ENCODE results near the gene KIAA1191.

The KIAA1191 gene

DNA sequence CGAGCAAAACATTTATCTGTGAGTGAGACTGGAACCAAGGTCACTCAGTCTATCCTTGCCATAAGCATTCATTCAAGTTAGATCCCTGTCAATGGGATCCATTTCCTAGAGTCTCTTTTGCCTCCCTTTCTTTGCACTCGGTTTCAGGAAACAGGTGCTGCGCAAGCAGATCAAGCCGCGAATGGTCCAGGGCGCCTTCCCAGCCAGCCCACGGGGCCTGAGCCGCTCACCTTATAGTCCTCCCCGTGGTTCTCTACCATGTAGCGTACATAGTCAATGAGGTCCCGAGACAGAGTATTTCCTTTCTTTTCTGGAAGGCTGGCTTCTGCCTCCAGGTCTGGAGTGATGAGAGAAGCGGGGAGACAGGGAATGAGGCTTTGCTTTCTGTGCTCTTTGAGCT lies 23.4 kb upstream of the KIAA1191 start:
- no peak overlapping the region for H4K91ac ChIP-seq (ENCODE audit: low read depth, low read length, poor library complexity)
- no CpG with 5 or more reads among the region's 12 CpGs for WGBS, 2 donors (ENCODE audit: extremely low coverage in 2 of 2, insufficient read length in 2 of 2, insufficient replicate concordance in 1 of 2)
- H3K4ac ChIP-seq (ENCODE audit: low read length) = no peak overlapping the region
- no peak overlapping the region for H2AFZ ChIP-seq (ENCODE audit: low read length)
- H3K4me2 ChIP-seq (ENCODE audit: insufficient read depth, low read length, poor library complexity, severe bottlenecking) = no peak overlapping the region
- no peaks in the 10 kb centered on the region for H3K9me3 ChIP-seq (replicated peaks in 1 of 2; ENCODE audit: control insufficient read depth in 2 of 2, insufficient read depth in 1 of 2, low read depth in 1 of 2, low read length in 2 of 2)
- H4K8ac ChIP-seq (ENCODE audit: low read depth, low read length) = no peak overlapping the region
- no peak overlapping the region for H3K9ac ChIP-seq (ENCODE audit: low read depth, low read length, poor library complexity)
- H3K18ac ChIP-seq (ENCODE audit: low read length) = no peak overlapping the region
- H2BK5ac ChIP-seq (ENCODE audit: low read length) = no peak overlapping the region
- no peak overlapping the region for H3K23ac ChIP-seq (ENCODE audit: low read depth, low read length, poor library complexity)
- peaks cover 19 to 63% of the 10 kb centered on the region in 2 donors for H3K36me3 ChIP-seq (replicated peaks in 1 of 2; ENCODE audit: control insufficient read depth in 2 of 2, insufficient read depth in 2 of 2, low read length in 2 of 2)
- no peak overlapping the region for H3K4me3 ChIP-seq (ENCODE audit: low read length in 2 of 2)
- H2BK15ac ChIP-seq (ENCODE audit: low read length) = no peak overlapping the region
- no peak overlapping the region for H3K27ac ChIP-seq (replicated peaks; ENCODE audit: low read length)
- no peak overlapping the region for H3K14ac ChIP-seq (ENCODE audit: low read length)
- no peak overlapping the region for H2BK12ac ChIP-seq (ENCODE audit: low read length)
- peaks cover 1 to 10% of the 10 kb centered on the region in 2 donors for H3K4me1 ChIP-seq (ENCODE audit: control insufficient read depth in 2 of 2, insufficient read depth in 1 of 2, low read depth in 1 of 2, low read length in 2 of 2)
- no peak overlapping the region for H2BK120ac ChIP-seq (ENCODE audit: low read depth, low read length)
- H2AK5ac ChIP-seq (ENCODE audit: low read depth, low read length) = no peak overlapping the region
- DNase-seq (ENCODE audit: low spot score) = no peak
- peaks cover 3% of the 10 kb centered on the region for H3K79me1 ChIP-seq (ENCODE audit: low read depth, low read length)
- H3K27me3 ChIP-seq (ENCODE audit: control insufficient read depth in 3 of 3, insufficient read depth in 3 of 3, low read depth in 1 of 3, low read length in 3 of 3) = no peaks in the 10 kb centered on the region

DNA sequence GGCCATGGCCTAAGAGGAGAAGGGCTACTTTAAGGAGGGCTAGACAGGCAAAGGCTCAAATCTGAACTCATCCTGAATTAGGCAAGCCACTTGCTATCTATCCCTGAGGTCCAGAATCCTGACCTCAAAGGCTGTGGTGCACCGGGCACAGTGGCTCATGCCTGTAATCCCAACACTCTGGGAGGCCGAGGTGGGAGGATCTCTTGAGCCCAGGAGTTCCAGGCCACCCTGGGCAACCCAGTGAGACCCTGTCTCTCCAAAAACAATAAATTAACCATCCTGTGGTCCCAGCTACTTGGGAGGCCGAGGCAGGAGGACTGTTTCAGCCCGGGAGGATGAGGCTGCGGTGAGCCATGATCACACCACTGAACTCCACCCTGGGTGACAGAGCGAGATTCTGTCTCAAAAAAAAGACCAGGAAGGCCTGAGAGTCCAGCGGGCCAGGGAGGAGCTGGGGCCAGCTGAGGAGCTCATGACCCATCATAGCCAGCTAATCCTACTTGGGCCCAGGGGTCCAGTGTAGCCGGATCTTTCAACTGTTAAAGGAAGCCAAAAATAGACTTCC lies 22.9 kb upstream of the KIAA1191 start:
- Histone ChIP-seq H3K18ac (ENCODE audit: low read length) (no peak overlapping the region), H2BK15ac (ENCODE audit: low read length) (no peak overlapping the region), H3K27me3 (ENCODE audit: control insufficient read depth in 3 of 3, insufficient read depth in 3 of 3, low read depth in 1 of 3, low read length in 3 of 3) (no peaks in the 10 kb centered on the region), H3K23ac (ENCODE audit: low read depth, low read length, poor library complexity) (no peak overlapping the region), H3K36me3 (replicated peaks in 1 of 2; ENCODE audit: control insufficient read depth in 2 of 2, insufficient read depth in 2 of 2, low read length in 2 of 2) (peaks cover 19 to 63% of the 10 kb centered on the region in 2 donors), H4K8ac (ENCODE audit: low read depth, low read length) (no peak overlapping the region), H2BK12ac (ENCODE audit: low read length) (no peak overlapping the region), H3K9ac (ENCODE audit: low read depth, low read length, poor library complexity) (no peak overlapping the region), H2BK5ac (ENCODE audit: low read length) (no peak overlapping the region), H3K4me3 (ENCODE audit: low read length in 2 of 2) (no peak overlapping the region), H4K91ac (ENCODE audit: low read depth, low read length, poor library complexity) (no peak overlapping the region), H3K27ac (replicated peaks; ENCODE audit: low read length) (no peak overlapping the region), H3K79me1 (ENCODE audit: low read depth, low read length) (peaks cover 3% of the 10 kb centered on the region), H3K4me1 (ENCODE audit: control insufficient read depth in 2 of 2, insufficient read depth in 1 of 2, low read depth in 1 of 2, low read length in 2 of 2) (peaks cover 1 to 6% of the 10 kb centered on the region in 2 donors), H2AK5ac (ENCODE audit: low read depth, low read length) (no peak overlapping the region), H2BK120ac (ENCODE audit: low read depth, low read length) (no peak overlapping the region), H3K9me3 (replicated peaks in 1 of 2; ENCODE audit: control insufficient read depth in 2 of 2, insufficient read depth in 1 of 2, low read depth in 1 of 2, low read length in 2 of 2) (no peaks in the 10 kb centered on the region), H3K4me2 (ENCODE audit: insufficient read depth, low read length, poor library complexity, severe bottlenecking) (no peak overlapping the region), H2AFZ (ENCODE audit: low read length) (no peak overlapping the region), H3K14ac (ENCODE audit: low read length) (no peak overlapping the region), H3K4ac (ENCODE audit: low read length) (no peak overlapping the region)
- WGBS, 2 donors (ENCODE audit: extremely low coverage in 2 of 2, insufficient read length in 2 of 2, insufficient replicate concordance in 1 of 2) = no CpG with 5 or more reads among the region's 8 CpGs
- DNase-seq (ENCODE audit: low spot score) = no peak

- Histone ChIP-seq H3K14ac (ENCODE audit: low read length) (no peak overlapping the region), H3K4me2 (ENCODE audit: insufficient read depth, low read length, poor library complexity, severe bottlenecking) (no peak overlapping the region), H3K9ac (ENCODE audit: low read depth, low read length, poor library complexity) (no peak overlapping the region), H3K18ac (ENCODE audit: low read length) (no peak overlapping the region), H3K27me3 (ENCODE audit: control insufficient read depth in 3 of 3, insufficient read depth in 3 of 3, low read depth in 1 of 3, low read length in 3 of 3) (no peaks in the 10 kb centered on the region), H3K79me1 (ENCODE audit: low read depth, low read length) (peaks cover 3% of the 10 kb centered on the region), H2BK15ac (ENCODE audit: low read length) (no peak overlapping the region), H3K9me3 (replicated peaks in 1 of 2; ENCODE audit: control insufficient read depth in 2 of 2, insufficient read depth in 1 of 2, low read depth in 1 of 2, low read length in 2 of 2) (no peaks in the 10 kb centered on the region), H2BK5ac (ENCODE audit: low read length) (no peak overlapping the region), H2BK120ac (ENCODE audit: low read depth, low read length) (no peak overlapping the region), H4K91ac (ENCODE audit: low read depth, low read length, poor library complexity) (no peak overlapping the region), H3K27ac (replicated peaks; ENCODE audit: low read length) (no peak overlapping the region), H3K4ac (ENCODE audit: low read length) (no peak overlapping the region), H2BK12ac (ENCODE audit: low read length) (no peak overlapping the region), H3K36me3 (replicated peaks in 1 of 2; ENCODE audit: control insufficient read depth in 2 of 2, insufficient read depth in 2 of 2, low read length in 2 of 2) (peaks cover 19 to 63% of the 10 kb centered on the region in 2 donors), H3K4me1 (ENCODE audit: control insufficient read depth in 2 of 2, insufficient read depth in 1 of 2, low read depth in 1 of 2, low read length in 2 of 2) (peaks cover 1 to 6% of the 10 kb centered on the region in 2 donors), H4K8ac (ENCODE audit: low read depth, low read length) (no peak overlapping the region), H2AK5ac (ENCODE audit: low read depth, low read length) (no peak overlapping the region), H2AFZ (ENCODE audit: low read length) (no peak overlapping the region), H3K23ac (ENCODE audit: low read depth, low read length, poor library complexity) (no peak overlapping the region), H3K4me3 (ENCODE audit: low read length in 2 of 2) (no peak overlapping the region)
- DNase-seq (ENCODE audit: low spot score) = no peak
- WGBS, 2 donors (ENCODE audit: extremely low coverage in 2 of 2, insufficient read length in 2 of 2, insufficient replicate concordance in 1 of 2) = no CpG with 5 or more reads among the region's 9 CpGs
These were observed 22.4 kb upstream of the KIAA1191 start for GRCh38 chr5:176383961-176384360.

DNA sequence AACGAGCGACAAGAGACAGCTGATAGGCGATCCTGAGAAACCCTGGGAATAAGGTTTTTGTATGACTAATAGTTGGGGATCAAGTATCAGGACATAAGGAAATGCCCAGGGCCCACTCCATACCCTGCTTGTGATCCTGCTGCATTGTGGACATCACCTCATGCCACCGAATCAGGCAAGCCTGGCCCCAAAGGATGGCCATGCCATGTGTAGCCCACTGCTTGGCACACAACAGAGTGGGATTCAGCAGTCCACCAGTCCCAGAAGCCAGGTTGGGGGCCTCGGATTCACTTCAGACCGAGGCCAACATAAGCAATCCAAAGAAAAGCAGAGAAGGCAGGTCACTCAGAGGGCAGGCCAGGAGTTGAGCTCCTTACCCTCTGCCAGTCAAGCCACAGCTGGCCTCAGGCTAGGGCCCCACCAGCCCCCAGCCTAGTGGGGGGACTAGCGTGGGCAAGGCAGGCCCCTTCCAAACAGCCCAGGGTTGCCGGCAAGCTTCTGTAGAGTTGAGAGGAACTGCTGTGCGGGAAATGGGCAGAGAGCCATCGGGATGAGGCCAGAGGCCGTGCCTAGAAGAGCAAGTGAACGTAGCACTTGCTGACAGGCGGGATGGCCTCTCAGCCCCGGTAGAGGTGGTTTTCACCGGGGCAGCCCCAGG lies 21.8 kb upstream of the KIAA1191 start:
- no peak overlapping the region for H3K18ac ChIP-seq (ENCODE audit: low read length)
- no peak overlapping the region for H3K14ac ChIP-seq (ENCODE audit: low read length)
- H3K79me1 ChIP-seq (ENCODE audit: low read depth, low read length) = peaks cover 3% of the 10 kb centered on the region
- H3K27ac ChIP-seq (replicated peaks; ENCODE audit: low read length) = no peak overlapping the region
- H3K27me3 ChIP-seq (ENCODE audit: control insufficient read depth in 3 of 3, insufficient read depth in 3 of 3, low read depth in 1 of 3, low read length in 3 of 3) = no peaks in the 10 kb centered on the region
- H2BK12ac ChIP-seq (ENCODE audit: low read length) = no peak overlapping the region
- no peak overlapping the region for H2BK15ac ChIP-seq (ENCODE audit: low read length)
- H3K4me1 ChIP-seq (ENCODE audit: control insufficient read depth in 2 of 2, insufficient read depth in 1 of 2, low read depth in 1 of 2, low read length in 2 of 2) = peaks cover 1 to 6% of the 10 kb centered on the region in 2 donors
- H3K36me3 ChIP-seq (replicated peaks in 1 of 2; ENCODE audit: control insufficient read depth in 2 of 2, insufficient read depth in 2 of 2, low read length in 2 of 2) = peaks cover 19 to 63% of the 10 kb centered on the region in 2 donors
- H2BK5ac ChIP-seq (ENCODE audit: low read length) = no peak overlapping the region
- H4K8ac ChIP-seq (ENCODE audit: low read depth, low read length) = no peak overlapping the region
- H3K9me3 ChIP-seq (replicated peaks in 1 of 2; ENCODE audit: control insufficient read depth in 2 of 2, insufficient read depth in 1 of 2, low read depth in 1 of 2, low read length in 2 of 2) = no peaks in the 10 kb centered on the region
- no peak for DNase-seq (ENCODE audit: low spot score)
- H2AFZ ChIP-seq (ENCODE audit: low read length) = no peak overlapping the region
- no peak overlapping the region for H2BK120ac ChIP-seq (ENCODE audit: low read depth, low read length)
- no CpG with 5 or more reads among the region's 15 CpGs for WGBS, 2 donors (ENCODE audit: extremely low coverage in 2 of 2, insufficient read length in 2 of 2, insufficient replicate concordance in 1 of 2)
- H3K4me3 ChIP-seq (ENCODE audit: low read length in 2 of 2) = no peak overlapping the region
- no peak overlapping the region for H4K91ac ChIP-seq (ENCODE audit: low read depth, low read length, poor library complexity)
- H3K4ac ChIP-seq (ENCODE audit: low read length) = no peak overlapping the region
- no peak overlapping the region for H3K23ac ChIP-seq (ENCODE audit: low read depth, low read length, poor library complexity)
- peak overlapping the region; percentile 27 for H3K9ac ChIP-seq (ENCODE audit: low read depth, low read length, poor library complexity)
- H3K4me2 ChIP-seq (ENCODE audit: insufficient read depth, low read length, poor library complexity, severe bottlenecking) = no peak overlapping the region
- no peak overlapping the region for H2AK5ac ChIP-seq (ENCODE audit: low read depth, low read length)
